Tibial nerve (tissue), 3 donors: Measurements from ENCODE around the gene DESI1.
"Not testable (repeated sequence)": the region's sequence is repeated elsewhere in the genome, so short reads cannot be mapped to it uniquely, and the experiment has no call there.

ENCODE experiments used
- POLR2A ChIP-seq, 2 donors: fragments of 450-650 bp; IDR thresholded peaks; one replicate each; pipeline ENCODE4 v1.6.1; 2017; ENCODE audit warnings: antibody characterized with exemption in 2 of 2, mild to moderate bottlenecking in 2 of 2, moderate library complexity in 2 of 2
- TF ChIP-seq, protein P1 (sequence below), 5 experiments: fragments of 200-600 bp in 3 of 5; fragments of 450-650 bp in 2 of 5; sonication (generic) in 3 of 5; IDR thresholded peaks; one replicate each; pipeline ENCODE4 v1.5.1; 2016 to 2019; ENCODE audit warnings: antibody characterized with exemption in 5 of 5, mild to moderate bottlenecking in 3 of 5, moderate library complexity in 2 of 5

DNA sequence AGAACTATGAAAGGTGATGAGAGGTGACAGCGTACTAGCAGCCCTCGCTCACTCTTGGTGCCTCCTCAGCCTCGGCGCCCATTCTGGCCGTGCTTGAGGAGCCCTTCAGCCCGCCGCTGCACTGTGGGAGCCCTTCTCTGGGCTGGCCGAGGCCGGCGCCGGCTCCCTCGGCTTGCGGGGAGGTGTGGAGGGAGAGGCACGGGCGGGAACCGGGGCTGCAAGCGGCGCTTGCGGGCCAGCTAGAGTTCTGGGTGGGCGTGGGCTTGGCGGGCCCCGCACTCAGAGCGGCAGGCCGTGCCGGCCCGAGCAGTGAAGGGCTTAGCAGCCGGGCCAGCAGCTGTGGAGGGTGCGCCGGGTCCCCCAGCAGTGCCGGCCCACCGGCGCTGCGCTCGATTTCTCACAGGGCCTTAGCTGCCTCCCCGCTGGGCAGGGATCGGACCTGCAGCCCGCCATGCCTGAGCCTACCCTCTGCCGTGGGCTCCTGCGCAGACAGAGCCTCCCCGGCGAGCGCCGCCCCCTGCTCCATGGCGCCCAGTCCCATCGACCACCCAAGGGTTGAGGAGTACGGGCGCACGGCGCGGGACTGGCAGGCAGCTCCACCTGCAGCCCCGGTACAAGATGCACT lies 27.4 kb downstream of the DESI1 start:
- TF ChIP-seq, protein P1, sequence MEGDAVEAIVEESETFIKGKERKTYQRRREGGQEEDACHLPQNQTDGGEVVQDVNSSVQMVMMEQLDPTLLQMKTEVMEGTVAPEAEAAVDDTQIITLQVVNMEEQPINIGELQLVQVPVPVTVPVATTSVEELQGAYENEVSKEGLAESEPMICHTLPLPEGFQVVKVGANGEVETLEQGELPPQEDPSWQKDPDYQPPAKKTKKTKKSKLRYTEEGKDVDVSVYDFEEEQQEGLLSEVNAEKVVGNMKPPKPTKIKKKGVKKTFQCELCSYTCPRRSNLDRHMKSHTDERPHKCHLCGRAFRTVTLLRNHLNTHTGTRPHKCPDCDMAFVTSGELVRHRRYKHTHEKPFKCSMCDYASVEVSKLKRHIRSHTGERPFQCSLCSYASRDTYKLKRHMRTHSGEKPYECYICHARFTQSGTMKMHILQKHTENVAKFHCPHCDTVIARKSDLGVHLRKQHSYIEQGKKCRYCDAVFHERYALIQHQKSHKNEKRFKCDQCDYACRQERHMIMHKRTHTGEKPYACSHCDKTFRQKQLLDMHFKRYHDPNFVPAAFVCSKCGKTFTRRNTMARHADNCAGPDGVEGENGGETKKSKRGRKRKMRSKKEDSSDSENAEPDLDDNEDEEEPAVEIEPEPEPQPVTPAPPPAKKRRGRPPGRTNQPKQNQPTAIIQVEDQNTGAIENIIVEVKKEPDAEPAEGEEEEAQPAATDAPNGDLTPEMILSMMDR (IDR thresholded peaks at IDR 0.05), result not testable (repeated sequence)
- TF ChIP-seq POLR2A (IDR thresholded peaks at IDR 0.05), result not testable (repeated sequence)
